HEK293 (cell line): ENCODE data around the gene CD96.

Experiments
- CTCF ChIP-seq: fragments of 450-650 bp; formaldehyde crosslinking; IDR thresholded peaks from 2 replicates; pipeline ENCODE4 v1.5.1; 2016; ENCODE audit warnings: missing biosample characterization, missing genetic modification characterization
- PATZ1 ChIP-seq: fragments of 450-650 bp; formaldehyde crosslinking; IDR thresholded peaks from 2 replicates; pipeline ENCODE4 v1.5.1; 2016; ENCODE audit warnings: missing biosample characterization, missing genetic modification characterization
- REST ChIP-seq: fragments of 450-650 bp; formaldehyde crosslinking; IDR thresholded peaks from 2 replicates; pipeline ENCODE4 v1.5.1; 2016; ENCODE audit warnings: missing biosample characterization, missing genetic modification characterization
- YY1 ChIP-seq: fragments of 450-650 bp; formaldehyde crosslinking; IDR thresholded peaks from 2 replicates; pipeline ENCODE4 v1.5.1; 2018; ENCODE audit warnings: missing biosample characterization, missing genetic modification characterization
- ZFP69B ChIP-seq: fragments of 450-650 bp; formaldehyde crosslinking; IDR thresholded peaks from 2 replicates; pipeline ENCODE4 v1.5.1; 2016; ENCODE audit warnings: missing biosample characterization, missing genetic modification characterization

GRCh38 chr3:111593666-111594065 is 51.7 kb downstream of the CD96 start:
- TF ChIP-seq YY1 (tag by site-specific recombination) (no peak), ZFP69B (no peak), PATZ1 (tag by site-specific recombination) (no peak), REST (tag by site-specific recombination) (no peak), CTCF (no peak)
